Measurements from ENCODE around the gene CFAP410.
"Not testable (repeated sequence)": the region's sequence is repeated elsewhere in the genome, so short reads cannot be mapped to it uniquely, and the experiment has no call there.

The CFAP410 gene

GRCh38 chr21:44295646-44296045, 43.5 kb downstream of the CFAP410 start:
- no peak for DNase-seq

DNA sequence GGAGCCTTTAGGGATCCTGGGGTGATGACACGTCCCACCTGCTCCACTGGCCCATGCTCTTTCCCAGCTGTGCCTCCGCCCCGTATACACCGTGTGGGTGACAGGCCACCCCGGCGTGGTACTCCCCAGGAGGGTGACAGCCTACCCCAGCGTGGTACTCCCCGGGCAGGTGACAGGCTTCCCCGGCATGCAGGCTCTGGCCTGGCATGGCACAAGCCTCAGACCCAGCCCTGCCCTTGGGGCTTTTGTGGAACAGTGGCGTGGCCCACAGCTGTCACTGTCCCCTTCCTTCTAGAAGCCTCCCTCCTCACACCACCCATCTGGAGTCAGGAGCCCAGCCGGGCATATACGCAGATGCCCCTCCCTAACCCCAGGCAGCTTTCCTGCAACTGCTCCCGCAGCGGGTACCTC, 44.0 kb downstream of the CFAP410 start:
- DNase-seq: no peak

GRCh38 chr21:44294391-44295162, 44.6 kb downstream of the CFAP410 start:
- no peak for DNase-seq

DNA sequence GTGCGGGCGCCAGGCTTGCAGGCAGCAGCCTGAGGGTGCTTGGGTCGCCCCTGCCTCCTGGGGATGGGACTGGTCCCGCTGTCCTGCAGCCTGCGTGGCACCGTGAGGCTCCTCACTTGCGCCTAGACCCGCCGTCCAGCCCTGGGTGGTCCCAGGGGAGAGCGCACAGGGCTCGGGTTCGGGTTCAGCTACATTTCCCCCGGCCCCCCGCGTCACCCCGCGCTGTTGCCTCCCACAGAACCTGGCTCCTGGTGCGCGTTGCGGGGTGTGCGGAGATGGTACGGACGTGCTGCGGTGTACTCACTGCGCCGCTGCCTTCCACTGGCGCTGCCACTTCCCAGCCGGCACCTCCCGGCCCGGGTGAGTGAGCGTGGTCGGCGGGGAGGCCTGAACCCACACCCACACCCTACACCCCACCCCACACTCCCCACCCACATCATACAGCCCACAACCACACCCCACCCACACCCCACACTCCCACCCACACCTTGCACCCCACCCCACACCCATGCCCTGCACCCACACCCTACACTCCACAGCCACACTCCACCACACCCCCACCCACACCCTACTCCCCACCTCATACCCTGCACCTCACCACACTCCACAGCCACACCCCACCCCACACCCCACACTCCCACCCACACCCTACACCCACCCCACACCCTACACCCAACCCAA, 45.5 kb downstream of the CFAP410 start:
- peak; percentile 48 for DNase-seq

GRCh38 chr21:44292812-44293195, 46.4 kb downstream of the CFAP410 start:
- DNase-seq: no peak

- DNase-seq: no peak
Observed at GRCh38 chr21:44291936-44292811, 47.0 kb downstream of the CFAP410 start.

DNA sequence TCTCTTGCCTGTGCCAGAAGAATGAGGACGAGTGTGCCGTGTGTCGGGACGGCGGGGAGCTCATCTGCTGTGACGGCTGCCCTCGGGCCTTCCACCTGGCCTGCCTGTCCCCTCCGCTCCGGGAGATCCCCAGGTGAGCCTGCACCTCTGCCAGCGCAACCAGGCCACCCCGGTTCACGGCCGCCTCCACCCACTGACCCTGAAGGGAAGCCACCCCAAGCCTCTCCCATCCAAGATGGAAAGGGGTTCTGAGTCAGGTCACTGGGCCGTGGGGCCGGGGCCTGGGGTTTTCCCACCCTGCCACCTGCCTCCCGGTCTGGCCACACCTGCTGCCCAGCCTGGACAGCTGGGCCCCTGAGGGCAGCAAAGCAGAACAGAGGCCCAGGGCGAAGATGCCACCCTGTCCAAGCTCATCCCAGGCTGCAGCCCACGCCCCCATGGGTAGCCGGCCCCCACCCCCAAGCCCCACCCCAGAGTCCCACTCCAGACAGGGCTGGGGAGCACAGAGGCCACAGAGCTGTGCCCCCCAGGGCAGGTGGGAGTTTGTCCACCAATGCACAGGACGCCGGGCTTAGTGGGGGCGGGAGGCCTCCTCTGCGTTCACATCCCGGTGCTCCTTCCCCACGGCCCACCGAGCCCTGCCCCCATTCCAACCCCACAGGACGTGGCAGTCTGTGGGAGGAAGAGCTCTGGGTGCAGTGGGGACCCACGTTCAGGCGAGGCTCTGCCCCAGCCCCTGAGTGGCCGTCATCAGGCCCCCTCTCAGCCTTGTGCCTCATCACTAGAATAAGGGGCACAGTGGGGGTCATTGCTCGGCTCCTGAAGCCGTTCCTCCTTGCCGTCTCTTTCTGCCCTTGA, 47.9 kb downstream of the CFAP410 start:
- no peak for DNase-seq

- no peak for DNase-seq
Observed at GRCh38 chr21:44290327-44291077, 48.7 kb downstream of the CFAP410 start.

GRCh38 chr21:44289381-44290010, 49.7 kb downstream of the CFAP410 start:
- no peak for DNase-seq

DNA sequence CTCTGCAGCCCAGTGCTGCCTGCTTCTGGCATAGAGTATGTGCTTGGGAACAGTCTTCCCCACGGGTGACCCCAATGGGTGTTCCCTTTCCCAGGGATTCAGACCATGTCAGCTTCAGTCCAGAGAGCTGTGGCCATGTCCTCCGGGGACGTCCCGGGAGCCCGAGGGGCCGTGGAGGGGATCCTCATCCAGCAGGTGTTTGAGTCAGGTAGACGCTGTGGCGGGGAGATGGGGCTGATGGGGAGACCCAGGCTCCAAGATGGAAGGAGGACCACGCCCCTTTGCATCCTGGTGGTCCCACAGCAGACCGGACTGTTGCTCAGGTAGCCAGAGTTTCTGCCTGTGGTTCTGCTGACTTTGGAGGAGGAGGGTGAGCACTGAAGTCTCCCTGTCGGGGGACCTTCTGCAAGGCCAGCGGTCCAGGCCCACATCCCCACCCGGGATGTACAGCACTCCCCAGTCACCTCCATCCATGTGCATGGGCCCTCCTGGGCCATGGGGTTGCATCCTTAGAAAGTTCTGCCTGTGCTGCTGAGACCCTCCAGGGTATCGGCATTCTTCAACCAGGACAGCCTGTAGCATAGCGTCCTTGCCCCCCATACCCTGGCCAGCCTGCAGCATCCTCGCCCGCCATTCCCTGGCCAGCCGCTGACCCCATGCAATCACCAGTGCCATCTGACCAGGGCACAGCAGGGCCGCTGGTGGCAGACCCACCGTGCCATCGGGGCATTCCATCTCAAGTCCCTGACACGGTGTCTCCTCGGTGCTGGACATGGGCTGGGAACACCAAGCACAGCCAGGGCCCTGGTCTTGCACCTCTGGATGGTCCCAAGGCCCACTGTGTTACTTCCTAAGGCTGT, 50.7 kb downstream of the CFAP410 start:
- no peak for DNase-seq

DNA sequence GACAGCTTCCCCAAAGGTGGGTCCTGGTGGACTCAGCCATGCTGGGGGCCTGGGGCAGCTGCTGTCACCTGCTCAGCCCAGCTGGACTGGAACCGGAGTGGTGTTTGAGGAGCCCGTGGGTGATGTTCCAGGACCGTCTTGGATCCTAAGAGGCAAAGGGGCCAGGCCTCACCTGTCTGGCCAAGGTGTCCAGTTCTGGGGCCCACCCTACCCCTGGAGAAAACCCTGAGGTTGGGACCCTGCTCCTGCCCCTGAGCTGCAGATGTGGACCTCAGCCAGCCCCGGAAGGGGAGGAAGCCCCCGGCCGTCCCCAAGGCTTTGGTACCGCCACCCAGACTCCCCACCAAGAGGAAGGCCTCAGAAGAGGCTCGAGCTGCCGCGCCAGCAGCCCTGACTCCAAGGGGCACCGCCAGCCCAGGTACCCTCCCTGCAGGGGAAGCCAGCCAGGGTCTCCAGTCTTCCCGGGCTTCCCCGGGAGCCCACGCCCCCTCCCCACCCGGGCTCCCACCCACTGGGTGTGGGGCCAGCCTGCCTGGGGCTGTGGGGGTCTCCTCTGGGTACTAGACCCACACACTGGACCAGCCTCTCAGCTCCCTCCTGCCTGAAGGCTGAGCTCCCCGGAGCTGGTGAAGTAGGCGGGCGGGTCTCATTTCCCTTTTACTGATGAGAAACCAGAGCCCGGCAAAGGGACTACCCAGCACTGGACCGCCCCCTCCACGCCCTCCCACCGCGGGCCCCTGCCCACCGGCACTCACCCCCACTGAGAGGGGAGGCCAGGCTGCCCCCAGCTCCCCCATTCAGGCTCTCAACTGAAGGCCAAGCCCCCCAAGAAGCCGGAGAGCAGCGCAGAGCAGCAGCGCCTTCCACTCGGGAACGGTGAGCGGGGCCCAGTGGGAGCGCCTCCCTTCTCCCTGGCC, 52.2 kb downstream of the CFAP410 start:
- DNase-seq: no peak

- DNase-seq: no peak
Observed at GRCh38 chr21:44286086-44286715, 53.0 kb downstream of the CFAP410 start.

- no peak for DNase-seq
Observed at GRCh38 chr21:44285138-44285992, 53.8 kb downstream of the CFAP410 start, which contains the start of gene AIRE. Gene AIRE (plus strand): TSS chr21:44285876. CDS start chr21:44286007, 131 bp downstream.

DNA sequence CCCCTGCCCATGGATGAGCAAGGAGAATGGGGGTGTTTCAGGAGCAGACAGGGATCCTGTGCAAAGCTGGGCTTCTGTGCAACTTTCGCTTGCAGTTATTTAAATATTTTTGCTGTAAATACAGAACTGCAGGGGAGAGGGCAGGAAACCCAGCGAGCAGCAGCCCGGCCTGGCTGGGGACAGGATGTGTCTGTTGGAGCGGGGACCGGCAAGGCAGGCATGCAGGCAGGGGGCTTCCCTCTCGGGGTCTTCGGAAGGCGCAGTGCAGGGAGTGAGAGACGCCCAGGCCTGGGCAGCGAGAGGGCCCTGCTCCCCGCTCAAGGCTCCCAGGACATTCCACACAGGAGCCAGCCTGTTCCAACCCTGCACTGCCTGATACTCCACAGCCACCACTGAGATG, 55.2 kb downstream of the CFAP410 start:
- DNase-seq: no peak

GRCh38 chr21:44283211-44283785, 55.9 kb downstream of the CFAP410 start:
- not testable (repeated sequence) for DNase-seq

- DNase-seq: no peak
Observed at GRCh38 chr21:44282370-44282769, 56.8 kb downstream of the CFAP410 start.

GRCh38 chr21:44281801-44282200, 57.4 kb downstream of the CFAP410 start:
- DNase-seq: no peak
